HG03159 (cell line): ENCODE measurements around the gene MVB12A.
A peak's percentile ranks its signal among the peaks of the same experiment; 100 is the strongest.

Source experiments
- ATAC-seq: cut with Tn5 transposase; IDR thresholded peaks from one replicate; pipeline ENCODE4 v1.9.1; 2021; ENCODE audit warnings: mild to moderate bottlenecking, moderate library complexity; ENCODE audit not compliant: unreplicated experiment

Gene MVB12A

GRCh38 chr19:17419621-17420474 lies at the start of gene MVB12A:
TSS of gene MVB12A (plus strand) at chr19:17420047. CDS start at chr19:17420136, 89 bp downstream.
- ATAC-seq: peak; percentile 85

GRCh38 chr19:17376935-17377600 lies 42.8 kb upstream of the MVB12A start, which contains the start of gene PLVAP:
TSS of gene PLVAP (minus strand) at chr19:17377342. CDS start at chr19:17377288, 54 bp downstream.
- ATAC-seq: no peak

- ATAC-seq: no peak
These were observed 41.6 kb upstream of the MVB12A start for GRCh38 chr19:17378271-17378670.

- no peak for ATAC-seq
These were observed 40.6 kb upstream of the MVB12A start for GRCh38 chr19:17379221-17379631.

GRCh38 chr19:17380426-17381138 lies 39.3 kb upstream of the MVB12A start:
- no peak for ATAC-seq

GRCh38 chr19:17385878-17386611 lies 33.8 kb upstream of the MVB12A start:
- ATAC-seq: no peak

GRCh38 chr19:17389288-17389687 lies 30.6 kb upstream of the MVB12A start:
- ATAC-seq: no peak

GRCh38 chr19:17389957-17390664 lies 29.7 kb upstream of the MVB12A start:
- no peak for ATAC-seq

- peak; percentile 86 for ATAC-seq
These were observed 29.0 kb upstream of the MVB12A start for GRCh38 chr19:17390665-17391370.

GRCh38 chr19:17391371-17392151 lies 28.3 kb upstream of the MVB12A start:
- ATAC-seq: peak; percentile 25

GRCh38 chr19:17393002-17393401 lies 26.8 kb upstream of the MVB12A start:
- no peak for ATAC-seq

- no peak for ATAC-seq
These were observed 25.9 kb upstream of the MVB12A start, which contains the start of gene CCDC194 for GRCh38 chr19:17393914-17394313. TSS of gene CCDC194 (minus strand) at chr19:17394196. CDS start at chr19:17394158, 38 bp downstream.

- ATAC-seq: no peak
These were observed 24.9 kb upstream of the MVB12A start for GRCh38 chr19:17394891-17395415.

GRCh38 chr19:17398902-17399527 lies 20.8 kb upstream of the MVB12A start:
- no peak for ATAC-seq

- no peak for ATAC-seq
These were observed 18.2 kb upstream of the MVB12A start for GRCh38 chr19:17401628-17402027.

GRCh38 chr19:17402982-17403855 lies 16.6 kb upstream of the MVB12A start:
- no peak for ATAC-seq

- no peak for ATAC-seq
These were observed 15.8 kb upstream of the MVB12A start for GRCh38 chr19:17404015-17404414.
